Gastrocnemius medialis (tissue), 4 donors: Measurements from ENCODE around the gene RNF182.

Source experiments
- POLR2A ChIP-seq, 2 donors: fragments of 450-650 bp; IDR thresholded peaks; one replicate each; pipeline ENCODE4 v1.6.1; 2017; ENCODE audit warnings: antibody characterized with exemption in 2 of 2, mild to moderate bottlenecking in 2 of 2, moderate library complexity in 2 of 2
- TF ChIP-seq, protein P1 (sequence below), 5 experiments: fragments of 450-650 bp in 3 of 5; fragments of 200-600 bp in 2 of 5; sonication (generic) in 2 of 5; IDR thresholded peaks in 4 of 5; conservative IDR thresholded peaks in 1 of 5; 1 replicate in 4 of 5; 2 replicates in 1 of 5; pipeline ENCODE4 v1.5.1; 2016 to 2019; ENCODE audit warnings: antibody characterized with exemption in 5 of 5, mild to moderate bottlenecking in 3 of 5, moderate library complexity in 3 of 5

DNA sequence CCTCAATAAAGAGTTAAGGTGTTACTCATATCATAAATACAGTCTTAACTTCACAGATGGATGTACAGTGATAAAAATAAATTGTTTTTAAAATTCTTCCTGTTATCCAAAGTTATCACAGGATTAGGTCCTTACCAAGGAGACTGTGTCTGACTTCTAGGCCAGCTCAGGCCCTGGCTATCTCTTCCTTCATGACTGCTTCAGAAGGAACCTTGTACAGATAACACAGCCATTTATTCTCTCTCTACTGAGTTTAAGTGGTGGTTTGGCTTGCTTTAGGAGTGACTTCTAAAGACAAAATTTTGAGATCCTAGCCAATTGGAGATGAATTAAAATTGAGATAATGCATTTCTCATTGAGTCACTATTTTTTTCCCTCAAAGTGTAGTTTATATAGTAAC, 40.8 kb upstream of the RNF182 start:
- TF ChIP-seq, protein P1, sequence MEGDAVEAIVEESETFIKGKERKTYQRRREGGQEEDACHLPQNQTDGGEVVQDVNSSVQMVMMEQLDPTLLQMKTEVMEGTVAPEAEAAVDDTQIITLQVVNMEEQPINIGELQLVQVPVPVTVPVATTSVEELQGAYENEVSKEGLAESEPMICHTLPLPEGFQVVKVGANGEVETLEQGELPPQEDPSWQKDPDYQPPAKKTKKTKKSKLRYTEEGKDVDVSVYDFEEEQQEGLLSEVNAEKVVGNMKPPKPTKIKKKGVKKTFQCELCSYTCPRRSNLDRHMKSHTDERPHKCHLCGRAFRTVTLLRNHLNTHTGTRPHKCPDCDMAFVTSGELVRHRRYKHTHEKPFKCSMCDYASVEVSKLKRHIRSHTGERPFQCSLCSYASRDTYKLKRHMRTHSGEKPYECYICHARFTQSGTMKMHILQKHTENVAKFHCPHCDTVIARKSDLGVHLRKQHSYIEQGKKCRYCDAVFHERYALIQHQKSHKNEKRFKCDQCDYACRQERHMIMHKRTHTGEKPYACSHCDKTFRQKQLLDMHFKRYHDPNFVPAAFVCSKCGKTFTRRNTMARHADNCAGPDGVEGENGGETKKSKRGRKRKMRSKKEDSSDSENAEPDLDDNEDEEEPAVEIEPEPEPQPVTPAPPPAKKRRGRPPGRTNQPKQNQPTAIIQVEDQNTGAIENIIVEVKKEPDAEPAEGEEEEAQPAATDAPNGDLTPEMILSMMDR (IDR thresholded peaks at IDR 0.05 in 4 of 5, conservative IDR thresholded peaks at IDR 0.05 in 1 of 5): no peak
- TF ChIP-seq POLR2A (IDR thresholded peaks at IDR 0.05): no peak
